Hematopoietic multipotent progenitor cell (in vitro differentiated cells): Measurements from ENCODE around the gene USP38. TPM values are rescaled to one million over a fixed set of nuclear protein-coding genes. Genes with fewer than 3 reads are reported as not detected.
"Not testable (repeated sequence)": the region's sequence is repeated elsewhere in the genome, so short reads cannot be mapped to it uniquely, and the experiment has no call there.

Source experiments
- DNase-seq, 3 donors: peaks; one replicate each; pipeline ENCODE4 v3.0.0-alpha.2; 2011 to 2015; ENCODE audit warnings: low read depth in 2 of 3, low spot score in 2 of 3
- total RNA-seq: library from RNA; depleted of rRNA; stranded (reverse); fragments of >200 nt; gene quantifications from one replicate; pipeline ENCODE4 v1.2.3, GENCODE V29; 2012

USP38 gene
- total RNA-seq, 1 donor: 25.3 TPM

DNA sequence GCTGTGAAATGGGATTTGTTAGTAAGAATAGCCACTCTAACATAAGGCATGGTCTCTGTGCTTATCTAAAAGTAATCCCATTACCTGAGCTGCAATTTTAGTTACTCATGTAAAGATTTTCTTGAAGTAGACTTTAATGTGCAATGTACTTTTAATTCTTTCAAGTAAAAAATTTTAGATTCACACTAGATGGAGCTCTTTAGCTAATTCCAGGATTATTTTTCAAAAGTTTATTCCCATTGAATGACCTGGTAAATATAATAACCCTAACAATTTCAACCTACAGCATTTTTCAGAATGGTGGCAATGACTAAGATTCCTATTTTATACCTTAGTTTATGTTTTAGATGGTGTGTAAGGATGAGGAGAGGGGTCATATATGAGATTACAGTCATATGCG lies 18.1 kb downstream of the USP38 start:
- DNase-seq: peak in 1 of 3 donors; percentile 40

DNA sequence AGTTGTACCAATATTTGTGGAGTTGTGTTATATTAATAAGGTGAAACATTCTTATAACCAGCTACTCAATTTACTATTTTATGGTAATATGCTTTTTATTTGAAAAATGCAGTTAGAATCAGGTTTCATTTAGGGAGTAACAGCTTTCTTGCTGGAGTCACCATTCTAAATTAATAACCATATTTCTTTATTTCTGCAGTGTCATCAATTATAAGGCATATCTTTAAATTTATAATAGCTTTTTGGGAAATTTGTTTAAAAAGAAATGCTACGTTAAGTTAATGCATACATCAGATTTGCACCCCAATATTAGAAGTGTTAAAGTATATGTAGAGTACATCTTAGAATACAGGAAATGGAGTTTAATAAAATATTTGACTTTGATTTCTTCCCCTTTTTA lies 18.9 kb downstream of the USP38 start:
- DNase-seq: no peak

DNA sequence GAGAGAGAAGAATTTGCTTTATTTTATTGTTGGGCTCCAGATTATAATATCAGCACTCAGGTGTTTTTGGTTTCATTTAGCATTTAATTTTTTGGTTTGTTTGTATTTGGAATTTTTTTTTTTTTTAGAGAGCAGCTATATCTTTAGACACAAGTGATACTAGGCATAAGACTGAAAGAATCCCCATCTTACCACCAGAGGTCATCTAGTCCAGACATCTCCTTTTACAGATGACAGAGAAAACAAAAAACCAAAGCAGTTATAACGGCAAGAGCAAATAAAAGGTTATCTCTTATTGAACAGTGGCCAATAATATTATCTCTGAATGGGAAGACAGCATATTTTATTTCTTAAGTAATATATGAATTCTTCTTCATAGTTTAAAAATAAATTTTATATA lies 22.8 kb downstream of the USP38 start:
- peak in 1 of 3 donors; percentile 56 for DNase-seq

DNA sequence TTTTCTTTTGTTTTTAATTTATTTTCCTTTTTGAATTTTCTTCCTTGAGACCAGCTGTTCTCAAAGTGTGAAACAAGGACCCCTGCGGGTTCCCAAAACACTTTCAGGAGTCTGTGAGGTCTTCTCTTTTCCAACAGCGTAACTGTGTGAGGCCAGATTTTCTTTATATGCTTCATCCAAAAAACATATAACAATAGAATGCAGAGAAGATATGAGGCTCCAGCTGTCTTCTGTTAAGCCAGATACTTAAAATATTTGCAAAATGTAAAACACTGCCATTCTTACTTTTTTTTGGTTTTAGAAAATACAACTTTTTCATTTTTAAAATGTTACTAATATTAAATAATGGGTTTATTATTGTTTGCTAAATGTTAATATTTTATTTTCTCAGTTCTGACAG lies 27.8 kb downstream of the USP38 start:
- no peak for DNase-seq

DNA sequence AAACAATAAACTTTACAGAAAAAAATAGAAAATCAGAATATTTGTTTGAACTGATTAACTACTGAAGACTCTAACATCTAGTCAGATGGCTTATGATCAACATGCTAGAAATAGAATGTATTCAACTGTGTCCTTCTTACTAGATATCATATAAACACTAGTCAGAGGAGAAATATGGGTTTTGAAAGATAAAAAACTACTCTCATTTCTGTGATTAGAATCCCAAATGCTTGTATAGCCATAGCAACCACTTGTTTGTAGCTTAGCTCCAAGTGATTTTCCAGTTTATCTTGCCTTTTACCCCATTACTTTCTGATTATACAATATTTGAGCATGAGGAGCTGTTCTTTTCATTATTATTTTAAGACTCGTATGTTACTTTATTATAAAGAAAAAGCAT lies 31.2 kb downstream of the USP38 start:
- no peak for DNase-seq

DNA sequence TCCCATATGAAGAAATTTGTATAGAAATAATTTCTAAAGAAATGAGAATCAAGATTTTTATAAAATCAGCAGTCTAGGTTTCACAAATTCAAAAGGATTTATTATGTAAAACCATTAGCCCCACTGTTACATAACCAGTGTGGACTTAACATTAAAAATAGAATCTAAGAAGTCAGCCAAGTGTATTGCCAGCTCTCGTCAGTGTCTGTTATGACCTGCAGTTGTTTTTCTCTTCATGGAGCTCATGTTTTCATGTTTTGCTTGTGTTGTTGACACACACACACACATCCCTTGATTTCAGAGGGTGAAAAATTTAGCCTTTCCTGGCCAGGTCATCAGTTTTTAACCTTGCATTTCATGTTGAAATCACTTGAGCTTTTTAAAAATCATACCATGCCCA lies 39.5 kb downstream of the USP38 start:
- no peak for DNase-seq

DNA sequence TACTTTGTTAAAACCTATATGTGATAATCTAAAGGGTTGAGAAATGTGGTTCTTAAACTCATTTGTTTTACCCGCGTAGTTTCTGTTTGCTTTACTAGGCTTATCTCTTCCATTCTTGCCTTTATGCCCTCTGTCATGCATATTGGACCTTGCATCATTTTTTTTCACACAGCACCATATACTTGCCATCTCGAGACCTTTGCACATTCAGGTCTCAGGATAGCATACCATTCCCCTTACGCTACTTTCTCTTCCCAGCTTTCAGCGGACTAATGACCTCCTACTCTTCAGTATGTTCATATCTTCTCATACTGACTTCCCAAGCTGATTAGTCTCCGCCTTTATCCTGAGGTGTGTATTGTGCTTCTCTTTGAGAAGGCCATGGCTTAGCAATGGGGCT lies 40.5 kb downstream of the USP38 start:
- no peak for DNase-seq

DNA sequence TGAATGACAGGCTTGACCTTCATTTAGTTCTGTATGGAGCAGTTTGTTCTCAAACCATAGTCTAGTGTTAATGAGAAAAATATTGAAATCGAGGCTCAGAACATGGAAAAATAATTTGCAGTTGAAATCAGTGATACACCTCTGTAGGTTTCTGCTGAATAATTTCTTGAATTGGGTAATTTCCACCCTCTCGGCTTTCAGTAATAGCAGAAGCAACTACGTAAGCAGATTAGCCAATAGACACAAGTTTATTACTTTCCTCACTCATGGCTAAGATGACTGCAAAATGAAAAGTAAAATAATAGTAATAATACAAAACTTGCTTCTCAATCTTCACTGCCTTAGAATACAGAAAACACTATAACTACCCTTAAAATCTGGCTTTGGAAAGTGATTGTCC lies 46.0 kb downstream of the USP38 start:
- DNase-seq: no peak

DNA sequence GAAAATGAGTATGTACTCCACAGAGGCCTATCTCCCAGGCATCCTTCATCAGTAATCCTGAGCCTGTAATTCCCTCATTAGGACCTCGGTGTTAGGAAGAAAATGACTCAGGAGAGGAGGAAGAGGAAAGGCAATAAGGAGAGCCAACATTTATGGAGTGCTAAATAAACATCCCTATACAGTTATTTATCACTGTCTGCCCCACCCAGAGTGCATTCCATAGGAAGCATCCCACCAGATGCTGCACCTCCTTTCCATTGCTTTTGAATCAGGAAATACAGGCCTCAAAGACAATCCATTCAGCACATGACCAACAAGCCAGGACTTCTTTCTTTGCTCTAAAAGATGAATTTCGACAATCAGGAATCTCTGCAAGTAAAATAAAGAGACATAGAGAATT lies 47.6 kb downstream of the USP38 start:
- no peak for DNase-seq

DNA sequence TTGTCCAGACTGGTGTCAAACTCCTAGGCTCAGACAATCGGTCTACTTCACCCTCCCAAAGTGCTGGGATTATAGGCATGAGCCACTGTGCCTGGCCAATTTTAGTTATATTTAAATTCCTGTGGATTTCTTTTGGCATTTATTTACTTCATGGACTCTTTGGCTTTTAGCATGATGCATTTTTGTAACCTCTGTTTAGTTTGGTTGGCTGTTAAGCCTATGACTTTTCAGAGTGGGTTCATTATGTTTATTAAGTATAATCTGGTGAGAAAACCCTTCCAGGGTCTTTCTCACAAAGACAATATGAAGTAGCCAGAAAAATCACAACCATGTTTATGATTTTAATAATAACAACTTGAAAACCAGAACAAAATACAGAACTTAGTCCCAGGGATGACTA lies 49.4 kb downstream of the USP38 start:
- DNase-seq: no peak

DNA sequence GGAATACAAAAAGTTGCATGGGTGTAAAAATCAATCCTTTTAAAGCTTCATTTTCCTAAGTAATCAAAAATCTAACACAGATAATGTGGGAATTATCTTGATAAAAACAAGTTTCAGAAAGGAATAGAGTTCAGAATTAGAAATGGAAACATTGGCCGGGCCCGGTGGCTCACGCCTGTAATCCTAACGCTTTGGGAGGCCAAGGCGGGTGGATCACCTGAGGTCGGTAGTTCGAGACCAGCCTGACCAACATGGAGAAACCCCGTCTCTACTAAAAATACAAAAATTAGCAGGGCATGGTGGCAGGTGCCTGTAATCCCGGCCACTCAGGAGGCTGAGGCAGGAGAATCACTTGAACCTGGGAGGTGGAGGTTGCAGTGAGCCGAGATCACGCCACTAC lies 52.5 kb downstream of the USP38 start:
- DNase-seq: not testable (repeated sequence)

DNA sequence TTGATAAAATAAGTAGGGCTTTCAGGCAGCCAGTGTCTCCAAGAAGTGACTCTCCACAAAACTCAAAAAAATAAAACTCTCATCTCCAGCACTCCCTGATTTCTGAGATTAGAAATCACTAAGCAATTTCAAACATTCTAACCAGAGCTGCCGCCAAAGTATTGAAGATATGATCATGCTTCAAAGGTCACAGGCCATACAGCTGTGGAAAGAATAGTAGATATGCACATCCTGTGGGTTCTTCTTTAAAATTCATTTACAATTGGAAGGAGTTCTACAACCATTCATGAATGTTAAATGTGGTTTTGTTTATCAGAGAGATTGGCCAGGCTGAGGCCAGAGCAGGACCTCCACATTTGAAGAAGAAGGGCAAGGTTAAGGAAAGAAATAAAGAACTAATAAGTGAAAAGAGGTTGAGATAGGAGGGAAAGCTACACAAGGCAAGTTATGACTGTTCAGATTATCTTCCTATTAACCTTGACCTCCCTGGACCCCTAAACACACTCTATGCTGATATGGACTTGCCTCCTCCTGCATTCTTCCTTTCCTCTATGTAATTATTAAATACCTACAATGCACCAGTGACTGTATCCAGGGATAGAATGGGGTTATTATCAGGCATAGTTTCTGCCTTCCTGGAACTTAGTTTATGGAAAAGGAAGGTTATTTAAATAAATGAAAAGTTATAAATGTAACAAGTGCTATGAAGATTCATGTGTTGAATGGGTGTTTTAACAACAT lies 56.4 kb downstream of the USP38 start:
- no peak for DNase-seq

DNA sequence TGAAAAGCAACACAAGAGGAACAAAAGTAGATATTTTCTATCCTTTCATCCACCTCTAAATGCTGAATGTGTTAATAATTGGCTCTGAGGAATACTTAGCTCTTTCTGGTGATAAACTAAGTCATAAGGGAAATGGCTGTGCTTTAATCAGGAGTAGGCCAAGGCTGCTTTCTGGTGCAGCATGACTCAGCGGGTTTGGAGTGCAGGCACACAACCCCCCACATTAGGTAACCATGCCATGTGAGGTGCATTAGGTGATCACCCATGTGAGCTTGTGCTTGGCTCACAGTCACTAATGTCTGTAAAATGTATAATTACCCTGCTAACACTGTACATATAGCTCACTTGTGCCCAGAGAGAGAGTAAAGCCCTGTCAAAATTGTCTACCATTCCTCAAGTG lies 57.2 kb downstream of the USP38 start:
- DNase-seq: peak in 2 of 3 donors; percentile 2 to 5

DNA sequence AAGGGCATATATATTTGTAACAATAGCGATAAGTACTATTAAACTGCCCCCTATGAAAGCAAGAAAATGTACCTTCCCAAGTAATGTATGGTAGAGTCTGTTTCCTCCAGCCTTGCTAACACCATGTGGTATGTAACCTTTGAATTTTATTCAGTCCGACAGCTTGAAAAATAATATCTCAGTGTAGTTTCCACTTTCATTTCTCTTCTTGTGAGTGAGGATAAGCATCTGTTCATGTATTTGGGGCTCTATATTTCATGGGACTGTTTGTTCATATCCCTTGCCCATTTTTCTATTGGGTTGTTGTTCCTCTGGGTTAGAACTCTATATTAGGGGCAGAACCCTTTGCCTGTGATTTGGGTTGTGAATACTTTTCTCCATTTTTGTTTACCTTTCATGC lies 58.3 kb downstream of the USP38 start:
- DNase-seq: no peak

DNA sequence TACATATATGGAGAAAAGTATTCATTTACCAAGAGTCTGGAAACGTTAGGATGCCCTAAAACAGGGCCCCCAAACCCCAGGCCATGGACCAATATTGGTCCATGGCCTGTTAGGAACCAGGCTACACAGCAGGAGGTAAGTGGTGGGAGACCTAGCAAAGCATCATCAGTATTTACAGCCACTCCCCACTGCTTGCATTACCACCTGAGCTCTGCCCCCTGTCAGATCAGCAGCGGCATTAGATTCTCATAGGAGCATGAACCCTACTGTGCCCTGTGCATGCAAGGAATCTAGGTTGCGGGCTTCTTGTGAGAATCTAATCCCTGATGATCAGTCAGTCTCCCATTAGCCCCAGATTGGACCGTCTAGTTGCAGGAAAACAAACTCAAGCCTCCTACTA lies 62.3 kb downstream of the USP38 start:
- DNase-seq: no peak

DNA sequence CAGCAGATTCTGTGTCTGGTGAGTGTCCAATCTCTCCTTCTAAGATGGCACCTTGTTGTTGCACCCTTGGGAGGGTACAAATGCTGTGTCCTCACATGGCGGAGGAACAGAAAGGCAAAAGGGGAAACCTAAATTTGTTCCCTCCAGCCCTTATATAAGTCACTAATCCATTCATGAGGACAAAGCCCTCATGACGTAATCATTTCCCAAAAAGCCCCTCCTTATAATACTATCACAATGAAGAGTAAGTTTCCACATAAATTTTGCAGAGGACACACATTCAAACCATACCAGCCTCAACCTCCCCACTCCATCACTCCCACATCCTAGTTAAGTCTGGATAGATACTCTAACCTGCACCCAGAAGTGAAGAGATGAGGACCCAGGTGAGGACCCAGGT lies 63.1 kb downstream of the USP38 start:
- no peak for DNase-seq

DNA sequence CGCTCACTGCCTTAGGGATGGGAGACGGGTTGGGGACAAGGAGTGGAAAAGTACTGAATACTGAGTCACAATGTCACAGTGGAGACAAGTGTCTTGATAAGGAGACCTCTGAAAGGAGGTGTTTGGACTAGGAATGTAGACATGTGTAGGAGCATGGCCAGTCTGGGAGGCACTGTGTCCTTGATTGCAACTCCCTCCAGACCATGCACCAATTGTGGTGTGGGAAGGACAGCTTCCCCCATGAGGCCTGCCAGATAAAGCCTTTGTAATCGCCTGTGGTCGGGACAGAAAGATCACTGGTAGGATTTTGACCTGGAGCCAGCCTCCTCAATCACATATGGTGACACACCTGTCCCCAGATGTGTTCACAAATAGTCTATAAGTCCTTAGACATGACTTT lies 64.1 kb downstream of the USP38 start:
- DNase-seq: no peak

DNA sequence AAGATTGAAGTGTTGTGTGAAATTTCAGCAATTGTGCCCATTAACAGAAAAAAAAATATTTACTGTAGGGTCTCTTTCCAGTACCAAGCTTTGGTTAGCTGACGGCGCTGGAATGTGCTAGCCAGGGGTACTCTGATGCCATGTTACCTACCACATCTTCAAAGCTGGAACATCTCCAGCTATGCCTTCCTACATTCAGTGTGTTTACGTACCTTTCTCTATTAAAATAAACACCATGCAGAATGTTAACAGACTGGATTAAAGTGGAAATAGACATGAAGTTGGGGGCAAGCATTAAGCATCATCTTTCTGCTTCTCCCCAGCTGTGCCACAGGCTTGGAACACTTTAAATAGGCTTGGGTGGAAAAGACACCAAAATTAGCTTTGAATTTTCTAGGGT lies 65.9 kb downstream of the USP38 start:
- no peak for DNase-seq

DNA sequence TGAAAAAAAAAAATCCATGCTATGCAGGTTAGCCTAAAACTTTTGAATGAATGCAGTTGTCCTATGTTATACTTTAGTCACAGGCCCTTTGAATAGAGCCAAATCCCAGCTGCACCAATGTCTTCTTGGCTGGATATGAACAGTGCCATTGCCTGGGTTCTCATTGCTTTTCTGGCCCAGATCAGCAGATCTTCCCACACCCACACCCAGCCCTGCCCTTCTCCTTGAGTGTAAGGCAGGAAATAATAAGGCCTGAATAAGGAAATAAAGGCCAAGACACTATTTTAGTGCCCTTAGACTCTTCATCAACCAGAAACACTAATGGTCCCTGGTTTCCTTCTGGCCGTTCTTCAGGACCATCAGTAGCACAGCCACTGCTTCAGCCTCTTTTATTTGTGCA lies 66.6 kb downstream of the USP38 start:
- no peak for DNase-seq

DNA sequence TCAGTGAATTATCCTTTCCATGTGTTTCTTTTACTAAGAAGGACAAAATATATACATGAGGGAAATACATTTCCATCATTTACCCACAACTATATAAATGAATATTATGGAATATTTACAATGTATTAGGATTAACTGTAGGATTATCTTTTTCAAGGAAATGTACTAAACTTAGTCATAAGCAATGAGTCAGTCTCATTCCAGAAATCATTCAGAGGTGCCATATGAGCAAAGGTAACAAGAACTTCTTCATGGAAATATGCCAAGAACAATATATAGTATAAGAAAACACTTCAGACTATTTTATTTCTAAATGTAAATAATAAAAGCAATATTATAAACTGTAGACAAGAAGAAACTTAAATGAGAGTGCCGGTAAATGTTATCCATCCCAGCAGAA lies 67.1 kb downstream of the USP38 start:
- no peak for DNase-seq

DNA sequence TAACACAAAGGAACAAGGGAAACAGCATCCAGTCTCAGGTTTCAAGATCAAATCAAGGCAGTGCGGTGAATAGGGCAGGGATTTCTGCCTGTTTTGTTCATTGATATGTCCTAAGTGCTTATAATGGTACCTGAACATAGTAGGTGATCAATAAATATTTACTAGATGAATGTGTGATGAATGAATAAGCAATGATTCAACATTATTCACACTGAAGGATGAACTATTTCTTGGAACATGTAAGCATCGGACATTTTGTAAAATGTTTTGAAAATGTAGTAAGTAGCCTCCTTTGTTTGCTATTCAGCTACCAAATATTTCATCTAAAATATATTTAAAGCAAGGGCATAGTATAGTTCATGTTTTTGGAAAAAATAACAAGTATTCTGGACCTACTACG lies 67.8 kb downstream of the USP38 start:
- no peak for DNase-seq

DNA sequence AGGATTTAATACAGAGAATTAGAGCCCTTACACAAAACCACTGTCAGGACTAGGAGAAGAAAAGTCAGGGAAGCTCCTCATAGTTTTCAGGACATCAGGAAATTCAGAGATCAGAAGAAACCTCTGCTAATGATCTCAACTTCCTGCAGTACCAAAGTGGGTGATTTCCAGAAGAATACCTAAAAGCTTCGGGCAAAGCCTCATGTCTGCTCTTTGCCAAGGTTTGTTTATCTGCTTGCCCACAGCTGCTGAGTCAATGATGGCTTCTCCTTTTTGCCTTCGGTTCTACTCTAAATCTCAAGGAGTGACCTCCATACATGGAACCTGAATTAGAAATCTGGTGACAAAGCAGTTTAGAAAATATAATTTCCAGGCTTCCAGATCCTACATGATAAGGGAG lies 68.4 kb downstream of the USP38 start:
- peak in 2 of 3 donors; percentile 9 to 35 for DNase-seq
